HG03135 (cell line): ENCODE data around the gene ZMYND8.
"Not testable (repeated sequence)": the region's sequence is repeated elsewhere in the genome, so short reads cannot be mapped to it uniquely, and the experiment has no call there.

Experiments
- ATAC-seq: cut with Tn5 transposase; IDR thresholded peaks from one replicate; pipeline ENCODE4 v1.9.1; 2021; ENCODE audit warnings: mild to moderate bottlenecking, moderate library complexity; ENCODE audit not compliant: unreplicated experiment

Gene ZMYND8

DNA sequence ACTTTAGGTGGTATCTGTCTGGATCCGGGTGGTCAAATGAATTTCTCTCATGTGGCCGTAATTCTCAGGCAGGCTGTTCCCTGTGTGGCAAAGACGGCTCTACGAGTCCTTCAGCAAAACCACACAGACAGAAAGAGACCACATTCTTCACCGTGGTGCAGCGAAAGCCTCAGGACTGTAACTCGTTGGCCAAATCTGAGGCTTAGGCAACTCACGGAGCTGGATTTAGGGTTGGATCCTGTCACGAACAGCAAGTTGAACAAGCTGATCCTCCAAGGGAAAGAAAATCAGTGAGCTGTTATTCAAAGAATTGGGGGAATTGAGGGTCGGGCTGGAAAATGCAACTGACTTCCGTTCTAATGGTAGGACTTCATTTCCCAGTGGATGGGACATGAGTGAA, 167.4 kb downstream of the ZMYND8 start:
- no peak for ATAC-seq

DNA sequence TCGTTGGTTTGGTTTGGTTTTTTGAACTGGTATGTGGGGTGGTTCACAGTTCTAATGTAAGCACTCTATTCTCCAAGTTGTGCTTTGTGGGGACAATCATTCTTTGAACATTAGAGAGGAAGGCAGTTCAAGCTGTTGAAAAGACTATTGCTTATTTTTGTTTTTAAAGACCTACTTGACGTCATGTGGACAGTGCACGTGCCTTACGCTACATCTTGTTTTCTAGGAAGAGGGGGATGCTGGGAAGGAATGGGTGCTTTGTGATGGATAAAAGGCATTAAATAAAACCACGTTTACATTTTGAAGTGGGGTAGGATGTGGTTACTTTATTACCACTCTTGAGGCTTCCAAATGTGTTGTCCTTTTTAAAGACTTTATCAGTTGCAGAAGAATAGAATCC, 168.0 kb downstream of the ZMYND8 start:
- no peak for ATAC-seq

DNA sequence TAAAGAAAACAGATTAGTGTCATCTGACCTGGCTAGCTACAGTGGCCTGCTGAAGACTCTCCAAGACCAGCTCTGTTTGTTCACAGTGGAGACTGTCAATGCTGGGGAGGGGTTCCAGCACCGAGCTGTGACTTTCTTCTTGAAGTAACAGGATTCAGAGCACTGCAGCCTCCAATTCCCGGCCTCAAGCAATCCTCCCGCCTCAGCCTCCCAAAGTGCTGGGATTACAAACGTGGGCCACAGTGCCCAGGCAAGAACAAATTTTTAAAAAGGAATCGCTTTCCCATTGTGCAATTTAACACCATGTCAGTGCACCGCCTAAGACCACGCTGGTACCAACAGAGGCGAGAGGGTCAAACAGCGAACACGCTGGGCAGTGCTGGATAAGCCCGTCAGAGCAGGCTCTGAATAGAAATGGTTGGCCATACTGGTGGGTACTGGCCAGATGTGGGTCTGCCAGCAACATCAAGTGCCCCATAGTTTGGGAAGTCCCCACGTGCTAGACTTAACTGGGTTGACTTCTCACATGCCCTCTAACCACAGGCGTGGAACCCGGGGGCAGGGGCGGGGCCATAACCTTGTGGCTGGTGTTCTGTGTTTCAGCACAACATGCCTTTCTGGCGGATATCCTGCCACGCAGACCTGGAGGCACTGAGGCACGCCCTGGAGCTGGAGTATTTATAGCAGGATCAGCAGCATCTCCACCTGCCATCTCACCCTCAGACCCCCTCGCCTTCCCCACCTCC, 168.9 kb downstream of the ZMYND8 start:
- no peak for ATAC-seq

DNA sequence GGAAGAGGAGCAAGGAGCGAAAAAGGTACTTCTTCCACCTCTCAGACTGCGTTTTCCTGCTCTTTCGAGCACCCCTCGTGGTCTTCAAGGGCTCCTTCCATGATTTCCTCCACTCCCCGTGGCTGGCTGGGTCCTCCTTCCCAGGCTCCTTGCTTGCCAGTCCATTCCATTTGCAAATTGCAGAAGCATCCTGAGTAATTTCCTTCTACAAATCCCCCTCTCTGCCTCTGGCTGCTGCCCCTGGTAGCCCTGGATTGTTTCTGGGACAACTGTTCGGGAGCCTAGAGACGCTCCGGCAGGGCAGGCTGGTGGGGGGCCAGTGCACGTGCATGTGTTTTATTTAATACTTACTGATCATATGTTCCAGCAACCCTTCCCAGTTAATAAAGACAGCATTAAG, 173.1 kb downstream of the ZMYND8 start:
- ATAC-seq = no peak

DNA sequence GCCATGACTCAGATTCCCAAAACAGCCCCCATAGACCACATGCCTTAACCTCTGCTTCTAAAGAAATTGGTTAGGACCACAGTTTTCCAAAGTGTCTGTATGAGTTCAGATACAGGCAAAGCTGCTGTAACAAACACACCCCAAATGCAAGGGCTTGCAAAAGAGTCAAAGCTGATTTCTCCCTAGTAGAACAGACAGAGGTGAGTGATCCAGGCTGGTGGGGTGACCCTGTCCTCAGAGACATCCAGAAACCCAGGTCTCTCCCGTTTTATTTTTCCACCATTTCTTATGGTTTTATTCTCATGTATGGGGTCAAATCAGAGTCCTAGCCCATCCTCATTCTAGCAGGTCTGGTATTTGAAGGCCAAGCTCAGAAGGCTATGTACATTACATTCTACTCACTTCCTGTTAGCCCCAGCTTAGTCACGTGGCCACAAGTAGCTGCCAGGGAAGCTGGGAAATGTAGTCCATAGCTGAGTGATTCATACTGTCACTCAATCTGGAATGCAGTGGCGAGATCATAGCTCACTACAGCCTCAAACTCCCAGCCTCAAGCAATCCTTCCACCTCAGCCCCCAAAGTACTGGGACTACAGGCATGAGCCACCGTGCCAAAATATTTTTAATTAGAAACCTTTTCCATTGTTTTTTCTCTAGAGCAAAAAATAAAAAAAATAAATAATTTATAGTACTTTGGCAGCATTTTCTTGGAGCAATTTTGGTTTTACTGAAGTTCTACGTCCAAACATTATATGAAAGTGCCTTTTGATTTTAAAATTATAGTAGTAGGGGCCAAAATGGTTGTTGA, 175.2 kb downstream of the ZMYND8 start:
- ATAC-seq = no peak

DNA sequence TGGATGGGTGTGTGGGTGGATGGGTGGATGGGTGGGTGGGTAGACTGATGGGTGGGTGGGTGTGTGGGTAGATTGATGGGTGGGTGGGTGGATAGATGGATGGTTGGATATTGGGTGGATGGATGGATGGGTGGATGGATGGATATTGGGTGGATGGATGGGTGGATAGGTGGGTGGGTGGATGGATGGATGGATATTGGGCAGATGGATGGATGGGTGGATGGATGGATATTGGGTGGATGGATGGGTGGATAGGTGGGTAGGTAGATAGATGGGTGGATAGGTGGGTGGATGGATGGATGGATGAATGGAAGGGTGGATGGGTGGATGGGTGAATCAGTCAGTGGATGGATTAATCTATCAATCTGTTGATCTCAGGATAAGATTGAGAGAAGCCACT, 177.2 kb downstream of the ZMYND8 start:
- no peak for ATAC-seq

DNA sequence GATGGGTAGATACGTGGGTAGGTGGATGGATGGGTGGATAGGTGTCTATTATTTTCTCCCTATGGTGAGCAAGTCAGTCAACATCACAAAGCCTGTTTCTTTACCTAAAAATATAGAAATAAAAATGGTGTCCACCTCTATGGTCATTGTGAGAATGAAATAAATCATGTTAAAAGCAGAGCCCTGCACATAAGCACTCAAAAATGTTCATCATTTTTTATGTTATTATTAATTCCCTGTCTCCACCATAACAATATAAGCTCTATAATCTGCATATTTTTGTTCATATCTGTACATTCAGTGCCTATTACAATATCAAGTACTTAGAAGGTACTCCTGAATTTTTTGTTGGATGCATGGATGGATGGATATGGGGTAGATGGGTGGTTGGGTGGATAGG, 177.6 kb downstream of the ZMYND8 start:
- no peak for ATAC-seq

DNA sequence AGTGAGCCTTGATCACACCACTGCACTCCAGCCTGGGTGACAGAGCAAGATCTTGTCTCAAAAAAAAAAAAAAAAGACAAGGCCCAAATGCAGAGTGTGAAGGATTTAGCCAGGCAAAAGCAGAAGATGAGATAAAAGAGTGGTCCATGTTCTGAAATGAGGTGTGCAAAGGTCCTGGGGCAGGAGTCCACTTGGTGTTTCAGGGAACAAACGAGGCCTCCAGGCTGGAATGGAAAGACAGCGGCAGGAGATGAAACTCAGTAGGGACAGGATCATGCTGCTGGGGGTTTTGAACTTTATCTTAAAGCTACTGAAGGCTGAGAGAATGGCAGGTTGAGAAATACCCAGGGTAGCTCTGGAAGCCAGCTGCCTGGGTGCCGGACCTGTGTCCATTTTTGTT, 178.2 kb downstream of the ZMYND8 start:
- ATAC-seq = no peak

DNA sequence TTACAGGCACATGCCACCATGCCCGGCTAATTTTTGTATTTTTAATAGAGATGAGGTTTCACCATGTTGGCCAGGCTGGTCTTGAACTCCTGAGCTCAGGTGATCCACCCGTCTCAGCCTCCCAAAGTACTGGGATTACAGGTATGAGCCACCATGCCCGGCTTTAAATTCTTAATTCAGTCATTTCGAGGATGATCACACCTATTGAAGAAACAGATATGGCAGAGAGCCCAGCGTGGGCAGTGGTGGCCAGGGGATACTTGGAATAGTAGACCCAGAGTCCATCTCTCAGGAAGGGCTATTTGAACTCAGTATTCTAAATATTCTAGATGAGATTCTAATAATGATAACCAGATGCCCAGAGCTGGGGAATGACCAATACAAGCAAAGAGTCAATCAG, 180.3 kb downstream of the ZMYND8 start:
- ATAC-seq = not testable (repeated sequence)

DNA sequence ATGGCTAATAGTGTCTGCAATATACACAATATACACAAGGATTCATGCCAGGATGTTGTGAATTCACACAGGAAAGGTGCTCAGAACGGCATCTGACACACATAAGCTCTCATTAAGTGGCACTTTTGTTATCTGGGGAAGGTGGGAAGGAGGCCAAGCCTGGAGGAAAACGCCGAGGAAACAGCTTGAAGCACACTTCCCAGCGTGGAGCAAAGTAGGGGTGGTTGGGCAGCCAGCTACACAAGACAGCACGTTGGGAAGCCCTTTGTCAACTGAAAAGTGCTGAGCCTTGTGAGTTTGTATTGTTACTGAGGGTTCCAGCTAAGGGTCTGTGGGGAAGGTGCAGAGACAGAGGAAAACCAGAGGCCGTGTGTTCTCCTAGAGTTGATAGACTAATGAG, 181.0 kb downstream of the ZMYND8 start:
- no peak for ATAC-seq

DNA sequence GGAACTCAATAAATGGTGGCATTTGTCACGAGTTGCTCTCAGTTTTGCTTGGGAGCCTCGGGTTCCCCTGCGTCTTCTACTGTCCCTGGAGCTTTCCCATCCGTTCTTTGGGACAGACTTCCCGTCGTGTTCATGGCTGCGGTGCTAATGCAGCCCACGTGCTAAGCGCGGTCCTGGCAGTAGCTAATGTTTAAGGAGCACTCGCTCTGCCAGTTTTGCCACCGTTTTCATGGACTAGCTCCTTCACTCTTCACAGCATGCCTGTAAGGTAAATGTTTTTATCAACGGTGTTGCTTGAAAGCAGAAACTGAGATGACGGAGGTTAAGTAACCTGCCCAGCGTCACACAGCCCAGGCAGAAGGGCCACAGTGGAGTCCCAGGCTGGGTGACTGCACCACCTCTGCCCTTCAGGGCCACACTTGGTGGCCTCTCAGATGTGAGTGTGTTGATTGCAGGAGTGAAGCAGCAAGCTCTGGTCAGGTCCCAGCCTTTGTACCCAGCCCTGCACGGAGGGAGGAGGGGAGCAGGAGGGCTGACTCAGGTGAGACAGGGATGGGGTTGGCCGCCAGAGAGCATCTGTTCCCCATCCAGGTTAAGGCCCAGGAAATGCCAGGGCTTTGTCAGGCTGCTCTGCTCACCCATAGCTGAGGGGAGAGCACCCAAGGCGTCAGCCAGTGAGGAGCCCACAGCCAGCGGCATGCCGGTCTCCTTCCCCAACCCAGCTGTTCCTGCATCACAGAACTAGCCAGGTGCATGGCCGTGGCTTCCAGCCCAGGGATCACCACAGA, 181.8 kb downstream of the ZMYND8 start:
- ATAC-seq = no peak

DNA sequence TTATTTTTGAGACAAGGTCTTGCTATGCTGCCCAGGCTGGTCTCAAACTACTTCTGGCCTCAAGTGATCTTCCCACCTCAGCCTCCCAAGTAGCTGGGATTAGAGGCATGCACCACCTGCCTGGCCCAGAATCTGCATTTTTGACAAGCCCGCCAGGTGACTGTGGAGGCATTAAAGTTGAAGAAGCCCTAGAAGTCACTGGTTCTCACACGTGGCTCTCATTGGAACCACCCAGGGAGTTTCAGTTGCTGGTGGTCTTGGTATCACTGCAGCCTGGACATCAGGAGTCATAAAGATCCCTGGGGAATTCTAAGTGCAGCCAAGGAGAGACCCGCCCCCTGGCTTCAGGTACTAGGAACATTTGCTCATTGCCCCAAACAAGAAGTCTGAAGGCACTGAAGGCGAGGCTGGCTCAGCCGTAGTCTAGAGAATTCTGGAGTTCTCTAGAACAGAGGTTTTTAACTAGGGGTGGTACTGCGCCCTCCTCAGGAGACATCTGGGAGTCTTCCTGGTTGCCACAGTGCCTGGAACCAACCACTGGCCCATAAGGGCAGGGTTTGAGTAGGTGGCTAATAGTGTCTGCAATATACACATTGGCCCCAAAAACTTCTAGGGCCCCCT, 182.8 kb downstream of the ZMYND8 start:
- ATAC-seq = no peak

DNA sequence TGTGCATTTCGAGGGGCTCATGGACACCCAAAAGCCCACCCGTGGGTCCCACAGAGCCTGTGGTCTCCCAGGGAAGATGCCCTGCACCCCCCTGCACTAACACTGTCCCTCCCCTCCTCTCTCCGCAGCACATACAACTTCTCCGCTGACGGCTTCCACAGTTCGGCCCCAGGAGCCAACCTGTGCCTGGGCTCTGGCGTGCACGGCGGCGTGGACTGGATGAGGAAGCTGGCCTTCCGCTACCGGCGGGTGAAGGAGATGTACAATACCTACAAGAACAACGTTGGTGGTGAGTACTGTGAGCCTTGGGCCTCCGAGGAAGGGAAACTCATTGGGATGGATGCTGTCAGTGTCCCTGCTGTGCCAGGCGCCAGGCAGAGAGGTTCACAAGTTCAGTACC, 183.9 kb downstream of the ZMYND8 start:
- ATAC-seq = no peak

DNA sequence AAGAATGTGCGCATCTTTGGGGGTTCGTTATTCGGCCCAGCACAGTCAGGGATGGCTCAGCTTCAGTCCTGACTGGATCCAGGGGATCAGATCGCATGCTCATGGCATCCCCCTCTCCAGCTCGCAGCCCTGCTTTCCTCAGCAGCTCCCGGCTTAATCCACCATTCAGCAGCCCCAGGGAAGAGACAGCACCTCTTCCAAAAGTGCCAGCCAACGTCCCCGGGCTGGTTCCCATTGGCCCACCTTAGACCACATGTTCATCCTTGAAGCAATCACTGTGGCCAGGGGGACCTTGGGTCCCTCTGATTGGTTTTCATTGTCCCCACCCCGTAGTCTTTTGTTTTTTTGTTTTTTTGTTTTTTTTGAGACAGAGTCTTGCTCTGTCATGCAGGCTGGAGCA, 188.7 kb downstream of the ZMYND8 start:
- ATAC-seq = no peak

DNA sequence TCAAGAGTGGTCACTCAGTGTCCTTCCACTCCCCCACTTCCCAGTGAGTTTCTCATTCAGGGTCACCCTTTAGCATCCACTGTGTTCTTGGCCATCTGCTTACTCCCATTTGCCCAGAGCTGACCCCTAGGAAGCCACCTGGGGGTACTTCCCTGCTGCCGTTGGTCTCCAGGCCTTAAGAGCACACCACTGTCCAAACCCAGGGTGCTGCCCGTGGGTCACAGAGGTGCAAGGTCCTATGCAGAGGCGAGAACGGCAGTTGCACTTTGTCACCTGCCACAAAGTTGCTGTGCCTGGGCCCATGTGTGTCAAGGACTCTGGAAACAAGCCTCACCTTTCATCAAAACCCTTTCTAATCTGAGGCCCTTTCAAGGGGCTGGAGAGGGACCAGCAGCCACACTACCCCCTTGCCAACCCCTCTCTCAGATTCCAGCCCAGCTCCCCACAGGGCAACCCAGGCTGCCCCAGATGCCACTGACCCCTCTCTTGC, 191.1 kb downstream of the ZMYND8 start:
- no peak for ATAC-seq

DNA sequence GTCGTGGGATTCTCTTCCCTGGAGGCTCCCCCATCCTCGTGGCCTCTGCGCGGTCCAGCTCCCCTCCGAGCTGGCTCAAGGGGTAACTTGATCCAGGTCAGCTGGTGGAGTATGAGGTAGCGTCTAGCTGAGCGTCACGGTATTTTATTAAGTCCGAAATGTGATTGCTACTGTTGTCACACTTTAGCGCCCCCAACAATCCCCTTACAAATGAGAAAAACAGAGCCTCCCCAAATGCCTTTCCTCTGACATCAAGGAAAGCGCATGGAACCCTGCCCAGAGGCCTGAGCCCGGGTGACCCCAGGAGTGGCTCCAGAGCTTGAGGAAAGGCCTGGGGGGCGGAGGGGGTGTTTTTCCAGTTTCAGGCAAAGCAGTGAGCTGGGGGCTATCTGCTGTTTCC, 192.4 kb downstream of the ZMYND8 start:
- ATAC-seq = no peak

DNA sequence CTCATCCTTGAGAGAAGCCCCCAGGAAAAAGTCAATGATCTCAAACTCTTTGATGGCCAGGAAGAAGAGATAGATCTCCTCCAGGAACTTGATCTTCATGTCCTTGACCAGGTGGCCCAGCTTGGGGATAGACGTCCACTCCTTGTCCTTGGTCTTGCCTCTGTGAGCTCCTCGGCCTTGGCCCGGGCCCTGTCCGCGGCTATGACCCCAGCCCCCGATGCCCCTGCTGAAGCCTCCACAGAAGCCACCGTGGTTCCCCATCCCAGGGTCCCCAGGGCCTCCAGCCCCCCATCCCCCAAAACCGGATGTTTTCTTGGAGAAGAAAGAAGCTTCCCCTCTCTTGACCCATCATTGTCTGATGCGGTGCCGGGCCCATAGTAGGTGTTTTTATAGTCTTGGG, 195.1 kb downstream of the ZMYND8 start:
- ATAC-seq = no peak

DNA sequence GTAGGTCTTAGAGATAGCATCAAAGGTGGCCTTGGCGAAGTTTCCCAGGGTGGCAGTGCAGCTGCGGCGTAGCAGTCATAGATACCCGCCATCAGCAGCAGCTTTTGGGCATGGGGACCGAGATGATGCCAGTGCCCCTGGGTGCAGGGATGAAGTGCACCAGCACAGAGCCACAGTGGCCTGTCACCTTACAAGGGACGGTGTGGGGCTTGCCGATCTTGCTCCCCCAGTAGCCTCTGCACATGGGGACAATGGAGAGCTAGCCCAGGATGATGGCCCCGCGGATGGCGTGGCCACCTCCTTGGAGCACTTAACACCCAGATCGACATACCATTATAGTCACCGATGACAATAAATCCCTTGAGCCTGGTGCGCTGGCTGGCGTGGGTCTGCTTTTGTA, 195.5 kb downstream of the ZMYND8 start:
- ATAC-seq = no peak

DNA sequence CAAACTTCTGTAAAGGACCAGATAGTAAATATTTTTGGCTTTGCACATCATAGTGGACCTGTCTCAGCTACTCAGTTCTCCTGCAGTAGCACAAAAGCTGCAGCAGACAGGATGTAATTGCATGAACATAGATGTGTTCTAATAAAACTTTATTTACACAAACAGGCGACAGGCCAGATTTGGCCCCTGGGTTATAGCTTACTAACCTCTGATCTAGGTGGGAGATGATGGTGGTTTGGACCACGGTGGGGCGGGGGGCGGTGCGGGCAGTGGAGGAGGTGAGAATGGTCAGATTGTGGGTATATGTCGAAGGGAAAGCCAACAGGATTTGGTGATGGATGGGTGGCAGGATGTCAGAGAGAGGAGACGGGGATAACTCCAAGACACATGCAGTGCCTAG, 196.3 kb downstream of the ZMYND8 start:
- ATAC-seq = no peak
